Cerebellar nuclear complex (tissue), 1 donor: ENCODE measurements around the gene PHACTR1.

Experiments
- DNase-seq, 2 experiments: peaks; one replicate each; lab custom pipeline; 2025; lab: John Stamatoyannopoulos, UW

The PHACTR1 gene

GRCh38 chr6:12848964-12849808 lies 132.6 kb downstream of the PHACTR1 start:
- no peak for DNase-seq

- no peak for DNase-seq
These were observed 133.2 kb downstream of the PHACTR1 start for GRCh38 chr6:12849809-12850198.

- no peak for DNase-seq
These were observed 134.6 kb downstream of the PHACTR1 start for GRCh38 chr6:12851123-12851695.

- no peak for DNase-seq
These were observed 145.0 kb downstream of the PHACTR1 start for GRCh38 chr6:12861603-12862002.

GRCh38 chr6:12865117-12865516 lies 148.6 kb downstream of the PHACTR1 start:
- DNase-seq = no peak

GRCh38 chr6:12865671-12866181 lies 149.2 kb downstream of the PHACTR1 start:
- no peak for DNase-seq

GRCh38 chr6:12866422-12867029 lies 150.0 kb downstream of the PHACTR1 start:
- DNase-seq = no peak

- DNase-seq = no peak
These were observed 153.4 kb downstream of the PHACTR1 start for GRCh38 chr6:12869816-12870432.

GRCh38 chr6:12873691-12874090 lies 157.1 kb downstream of the PHACTR1 start:
- no peak for DNase-seq

GRCh38 chr6:12875051-12875450 lies 158.5 kb downstream of the PHACTR1 start:
- DNase-seq = no peak

GRCh38 chr6:12878741-12879140 lies 162.2 kb downstream of the PHACTR1 start:
- no peak for DNase-seq

- DNase-seq = no peak
These were observed 166.3 kb downstream of the PHACTR1 start for GRCh38 chr6:12882761-12883290.

- no peak for DNase-seq
These were observed 168.4 kb downstream of the PHACTR1 start for GRCh38 chr6:12884983-12885382.

GRCh38 chr6:12886961-12887775 lies 170.6 kb downstream of the PHACTR1 start:
- DNase-seq = no peak

GRCh38 chr6:12890171-12890790 lies 173.7 kb downstream of the PHACTR1 start:
- DNase-seq = no peak

- DNase-seq = no peak
These were observed 175.0 kb downstream of the PHACTR1 start for GRCh38 chr6:12891595-12891994.

GRCh38 chr6:12892151-12892550 lies 175.6 kb downstream of the PHACTR1 start:
- no peak for DNase-seq

GRCh38 chr6:12893036-12893435 lies 176.5 kb downstream of the PHACTR1 start:
- no peak for DNase-seq

- DNase-seq = no peak
These were observed 179.2 kb downstream of the PHACTR1 start for GRCh38 chr6:12895721-12896120.

- no peak for DNase-seq
These were observed 179.7 kb downstream of the PHACTR1 start for GRCh38 chr6:12896208-12896733.

- no peak for DNase-seq
These were observed 182.0 kb downstream of the PHACTR1 start for GRCh38 chr6:12898603-12899002.
